Panc1 (cell line): ENCODE data around the gene EPYC.

Source experiments
- CTCF ChIP-seq: fragments of 450-650 bp; IDR thresholded peaks from 2 replicates; pipeline ENCODE4 v1.5.1; 2017; ENCODE audit warnings: mild to moderate bottlenecking
- POLR2AphosphoS5 ChIP-seq: IDR thresholded peaks from 2 replicates; pipeline ENCODE4 v1.6.1; 2012; ENCODE audit warnings: mild to moderate bottlenecking, low read depth, low read length, moderate library complexity
- REST ChIP-seq, 2 experiments: IDR thresholded peaks; 2 replicates each; pipeline ENCODE4 v1.6.1; 2011 to 2012; ENCODE audit warnings: low read depth in 2 of 2, control low read depth in 1 of 2, low read length in 1 of 2, mild to moderate bottlenecking in 1 of 2, moderate library complexity in 1 of 2; ENCODE audit not compliant: insufficient read depth in 1 of 2
- SIN3A ChIP-seq: IDR thresholded peaks from 2 replicates; pipeline ENCODE4 v1.6.1; 2012; ENCODE audit warnings: low read depth, mild to moderate bottlenecking, low read length, moderate library complexity, borderline replicate concordance; ENCODE audit not compliant: insufficient read depth

- no peak for TF ChIP-seq CTCF
- no peak for TF ChIP-seq SIN3A
- no peak for TF ChIP-seq REST (IDR thresholded peaks at IDR 0.05; ENCODE audit: insufficient read depth in 1 of 2, low read depth in 2 of 2, low read length in 1 of 2)
- no peak for TF ChIP-seq POLR2AphosphoS5
Observed at GRCh38 chr12:90937651-90938050, 67.1 kb downstream of the EPYC start.
